Parathyroid adenoma (tissue), 2 donors: Measurements from ENCODE around the gene IKZF1.

Experiments used
- H2AFZ ChIP-seq: fragments of 300-600 bp; sonication (generic); one replicate; pipeline ENCODE4 v1.7.0; 2017; ENCODE audit warnings: antibody characterized with exemption, mild to moderate bottlenecking
- H3K27ac ChIP-seq: fragments of 300-600 bp; sonication (generic); one replicate; pipeline ENCODE4 v1.7.0; 2017
- H3K27me3 ChIP-seq: fragments of 300-600 bp; sonication (generic); one replicate; pipeline ENCODE4 v1.7.0; 2017; ENCODE audit warnings: low read length; ENCODE audit not compliant: control insufficient read depth, insufficient read depth
- H3K36me3 ChIP-seq: fragments of 300-600 bp; sonication (generic); one replicate; pipeline ENCODE4 v1.7.0; 2017; ENCODE audit warnings: low read length; ENCODE audit not compliant: control insufficient read depth, insufficient read depth
- H3K4me1 ChIP-seq: fragments of 300-600 bp; sonication (generic); one replicate; pipeline ENCODE4 v1.7.0; 2017; ENCODE audit warnings: control low read depth
- H3K4me2 ChIP-seq: fragments of 300-600 bp; sonication (generic); one replicate; pipeline ENCODE4 v1.7.0; 2017; ENCODE audit warnings: low read length
- H3K4me3 ChIP-seq: fragments of 300-600 bp; sonication (generic); one replicate; pipeline ENCODE4 v1.7.0; 2017; ENCODE audit warnings: low read depth, low read length
- H3K79me2 ChIP-seq: fragments of 300-600 bp; sonication (generic); one replicate; pipeline ENCODE4 v1.7.0; 2017; ENCODE audit warnings: control low read depth
- H3K9ac ChIP-seq: fragments of 300-600 bp; sonication (generic); one replicate; pipeline ENCODE4 v1.7.0; 2017; ENCODE audit warnings: mild to moderate bottlenecking
- H3K9me3 ChIP-seq: fragments of 300-600 bp; sonication (generic); one replicate; pipeline ENCODE4 v1.7.0; 2017; ENCODE audit warnings: low read length; ENCODE audit not compliant: control insufficient read depth
- CTCF ChIP-seq: fragments of 300-600 bp; sonication (generic); IDR thresholded peaks from one replicate; pipeline ENCODE4 v1.7.0; 2017; ENCODE audit warnings: antibody characterized with exemption, mild to moderate bottlenecking
- donor health status: primary hyperparathyroidism.

The IKZF1 gene

DNA sequence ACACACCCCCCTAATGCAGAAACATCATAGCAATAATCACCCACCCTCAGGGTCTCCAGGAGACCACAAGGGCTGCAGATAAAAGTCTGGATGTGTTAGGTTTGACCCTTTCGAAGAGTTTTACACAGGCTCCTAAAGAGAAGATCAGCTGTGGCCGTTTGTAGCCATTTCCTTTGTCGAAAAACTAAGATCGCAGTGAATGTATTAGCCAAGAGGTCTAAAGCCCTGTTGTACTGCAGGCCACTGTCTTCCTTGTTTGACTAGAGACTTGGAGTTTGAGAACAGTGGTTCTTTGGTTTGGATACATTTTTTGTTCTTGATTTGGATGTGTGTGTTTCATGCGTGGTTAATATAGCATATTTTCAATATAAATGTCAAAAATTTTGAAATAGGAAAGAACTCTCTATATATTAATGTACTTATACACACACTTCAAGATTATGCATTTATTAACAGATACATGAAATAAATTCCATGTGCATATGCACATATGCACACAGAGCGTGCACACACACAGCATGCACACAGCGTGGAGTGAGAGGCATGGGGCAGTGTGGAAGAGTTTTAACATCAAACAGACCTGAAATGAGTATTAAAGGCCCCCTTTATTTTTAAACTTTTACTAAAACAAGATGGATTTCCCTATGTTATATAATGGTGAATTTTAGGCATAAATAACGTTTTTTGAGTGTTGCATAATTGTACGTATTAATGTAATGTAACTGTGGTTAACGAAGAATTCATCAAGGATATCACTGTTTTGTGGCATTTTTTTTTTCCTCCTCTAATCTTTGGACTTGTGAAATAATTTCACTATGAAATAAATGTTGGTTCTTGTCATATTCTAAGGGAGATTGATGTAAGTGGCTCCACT is 2.2 kb downstream of the IKZF1 start:
- Histone ChIP-seq H3K79me2 (no peaks in the 10 kb centered on the region), H3K9ac (no peak overlapping the region), H3K4me3 (peak overlapping the region; percentile 12), H3K4me1 (no peaks in the 10 kb centered on the region), H3K9me3 (no peaks in the 10 kb centered on the region), H3K27ac (no peak overlapping the region), H3K36me3 (no peaks in the 10 kb centered on the region), H3K27me3 (no peaks in the 10 kb centered on the region), H3K4me2 (no peak overlapping the region), H2AFZ (no peak overlapping the region)
- no peak for TF ChIP-seq CTCF

GRCh38 chr7:50307368-50308032 is 3.0 kb downstream of the IKZF1 start:
- TF ChIP-seq CTCF = no peak
- Histone ChIP-seq H3K36me3 (no peaks in the 10 kb centered on the region), H3K9me3 (no peaks in the 10 kb centered on the region), H3K4me3 (no peak overlapping the region), H3K9ac (no peak overlapping the region), H2AFZ (no peak overlapping the region), H3K4me2 (no peak overlapping the region), H3K4me1 (no peaks in the 10 kb centered on the region), H3K27me3 (no peaks in the 10 kb centered on the region), H3K79me2 (no peaks in the 10 kb centered on the region), H3K27ac (no peak overlapping the region)

DNA sequence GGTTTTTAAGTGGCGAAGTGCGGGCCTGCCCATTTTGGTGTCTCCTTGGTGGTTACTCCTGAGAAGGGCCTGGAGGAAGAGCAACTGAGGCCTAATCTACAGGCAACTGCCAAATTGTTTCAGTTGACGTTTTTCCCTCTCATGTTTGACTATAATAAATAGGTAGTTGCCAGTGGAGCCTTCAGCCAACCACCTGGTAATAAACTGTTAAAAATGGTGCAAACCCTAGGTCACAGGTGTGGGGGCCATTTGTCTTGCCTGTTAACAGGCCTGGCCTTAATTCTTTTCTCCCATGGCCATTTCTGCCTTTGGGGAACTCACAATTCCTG is 3.7 kb downstream of the IKZF1 start:
- no peaks in the 10 kb centered on the region for H3K27me3 ChIP-seq
- H3K9me3 ChIP-seq = no peaks in the 10 kb centered on the region
- no peaks in the 10 kb centered on the region for H3K36me3 ChIP-seq
- TF ChIP-seq CTCF = no peak
- H2AFZ ChIP-seq = no peak overlapping the region
- no peak overlapping the region for H3K4me3 ChIP-seq
- no peaks in the 10 kb centered on the region for H3K4me1 ChIP-seq
- H3K9ac ChIP-seq = no peak overlapping the region
- H3K27ac ChIP-seq = no peak overlapping the region
- H3K4me2 ChIP-seq = no peak overlapping the region
- H3K79me2 ChIP-seq = no peaks in the 10 kb centered on the region

DNA sequence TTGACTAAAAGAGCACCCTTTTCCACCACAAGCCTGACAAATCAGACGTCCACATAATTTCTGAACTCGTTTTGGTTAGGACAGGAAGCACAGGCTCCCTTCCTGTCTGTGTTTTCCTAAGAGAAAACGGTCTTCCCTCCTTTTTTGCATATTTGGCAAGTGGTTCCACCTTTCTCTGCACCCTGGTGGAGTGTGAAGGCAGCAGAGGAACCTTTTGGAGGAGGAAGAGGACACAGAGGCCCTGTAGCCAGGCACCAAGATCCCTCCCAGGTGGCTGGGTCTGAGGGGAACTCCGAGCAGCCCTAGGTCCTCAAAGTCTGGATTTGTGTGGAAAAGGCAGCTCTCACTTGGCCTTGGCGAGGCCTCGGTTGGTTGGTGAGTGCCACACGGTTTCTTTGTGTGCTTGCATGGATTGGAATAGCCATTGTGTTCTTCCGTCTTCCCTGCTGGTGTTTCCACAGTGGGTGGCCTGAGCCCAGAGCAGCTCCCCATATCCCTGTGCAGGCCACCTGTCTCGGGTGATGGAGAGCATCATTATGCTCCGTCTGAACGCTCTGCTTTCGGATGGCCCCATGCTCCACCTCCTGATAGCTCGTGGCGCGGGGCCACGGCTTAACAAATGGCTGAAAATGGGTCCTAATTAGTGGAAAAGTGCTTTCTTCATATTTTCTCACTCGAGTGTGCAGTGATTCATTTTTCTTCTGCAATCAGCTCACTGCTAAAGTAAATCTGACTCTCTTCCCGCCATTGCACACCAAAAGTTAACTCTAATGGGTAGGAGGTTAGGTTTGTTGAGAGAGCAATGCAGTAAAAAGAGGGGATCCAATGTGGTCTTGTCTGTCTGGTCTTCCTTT is 4.2 kb downstream of the IKZF1 start:
- TF ChIP-seq CTCF = no peak
- Histone ChIP-seq H3K4me3 (no peak overlapping the region), H3K27ac (no peak overlapping the region), H3K27me3 (no peaks in the 10 kb centered on the region), H2AFZ (no peak overlapping the region), H3K9ac (no peak overlapping the region), H3K4me2 (no peak overlapping the region), H3K9me3 (no peaks in the 10 kb centered on the region), H3K79me2 (no peaks in the 10 kb centered on the region), H3K36me3 (no peaks in the 10 kb centered on the region), H3K4me1 (no peaks in the 10 kb centered on the region)
